Panc1 (cell line): ENCODE data around the gene ADGRV1. TPM values are rescaled to one million over a fixed set of nuclear protein-coding genes. Genes with fewer than 3 reads are reported as not detected.

Experiments
- ATAC-seq: fragments of 200-7000 bp; cut with Tn5 transposase; 2 replicates; pipeline ENCODE4 v1.9.1; 2020; ENCODE audit warnings: mild to moderate bottlenecking, moderate library complexity
- BruUV-seq: library from RNA; stranded (reverse); fragments of 400-500 nt; replicated peaks from 2 replicates; lab custom pipeline; 2021; lab: Mats Ljungman, UMichigan
- CTCF ChIA-PET: fragments of 300-600 bp; sonication (Branson Sonifier 250); formaldehyde crosslinking; loops from one replicate; lab custom pipeline; 2022; ENCODE audit warnings: antibody characterized with exemption; lab: Charles Lee
- POLR2A ChIA-PET: fragments of 300-600 bp; sonication (Branson Sonifier 250); formaldehyde crosslinking; loops from one replicate; lab custom pipeline; 2022; ENCODE audit warnings: antibody characterized with exemption; lab: Charles Lee
- DNase-seq: peaks from one replicate; pipeline ENCODE4 v3.0.0-alpha.2; 2010; ENCODE audit warnings: low read depth, low spot score
- H3K27ac ChIP-seq: 2 replicates; pipeline ENCODE4 v1.5.1; 2011; ENCODE audit warnings: mild to moderate bottlenecking, low read length, inconsistent platforms
- H3K27me3 ChIP-seq: fragments of 200-500 bp; sonication (Bioruptor generic); 2 replicates; pipeline ENCODE4 v1.6.0; 2014; ENCODE audit warnings: low read length, inconsistent platforms; ENCODE audit not compliant: control insufficient read depth, insufficient read depth
- H3K36me3 ChIP-seq: fragments of 200-500 bp; sonication (Bioruptor generic); 2 replicates; pipeline ENCODE4 v1.5.1; 2014; ENCODE audit warnings: inconsistent platforms, mild to moderate bottlenecking, low read length, moderate library complexity; ENCODE audit not compliant: control insufficient read depth, insufficient read depth
- H3K4me1 ChIP-seq: 2 replicates; pipeline ENCODE4 v1.5.1; 2011; ENCODE audit warnings: inconsistent platforms, mild to moderate bottlenecking, low read length, moderate library complexity; ENCODE audit not compliant: control insufficient read depth, insufficient read depth
- H3K4me3 ChIP-seq, 2 experiments: 2 replicates each; pipeline ENCODE4 v1.5.1; 2011 to 2012; ENCODE audit warnings: low read depth in 2 of 2, low read length in 2 of 2, mild to moderate bottlenecking in 2 of 2, inconsistent platforms in 1 of 2, moderate library complexity in 1 of 2
- H3K9me3 ChIP-seq: fragments of 200-500 bp; sonication (Bioruptor generic); 2 replicates; pipeline ENCODE4 v1.5.1; 2014; ENCODE audit warnings: low read depth, mild to moderate bottlenecking, inconsistent platforms, low read length, moderate library complexity; ENCODE audit not compliant: control insufficient read depth, insufficient read depth
- CTCF ChIP-seq: fragments of 450-650 bp; IDR thresholded peaks from 2 replicates; pipeline ENCODE4 v1.5.1; 2017; ENCODE audit warnings: mild to moderate bottlenecking
- POLR2AphosphoS5 ChIP-seq: IDR thresholded peaks from 2 replicates; pipeline ENCODE4 v1.6.1; 2012; ENCODE audit warnings: mild to moderate bottlenecking, low read depth, low read length, moderate library complexity
- REST ChIP-seq, 2 experiments: IDR thresholded peaks; 2 replicates each; pipeline ENCODE4 v1.6.1; 2011 to 2012; ENCODE audit warnings: low read depth in 2 of 2, control low read depth in 1 of 2, low read length in 1 of 2, mild to moderate bottlenecking in 1 of 2, moderate library complexity in 1 of 2; ENCODE audit not compliant: insufficient read depth in 1 of 2
- SIN3A ChIP-seq: IDR thresholded peaks from 2 replicates; pipeline ENCODE4 v1.6.1; 2012; ENCODE audit warnings: low read depth, mild to moderate bottlenecking, low read length, moderate library complexity, borderline replicate concordance; ENCODE audit not compliant: insufficient read depth
- TCF7L2 ChIP-seq: IDR thresholded peaks from 2 replicates; pipeline ENCODE4 v1.6.1; 2011; ENCODE audit warnings: mild to moderate bottlenecking, low read depth, low read length, inconsistent platforms
- in situ Hi-C: cut with HindIII; loops from 2 replicates; pipeline ENCODE4 v1.10.0; 2016; ENCODE audit warnings: low sequenced_read_pairs, low pct_unique_long_range_greater_than_20kb
- intact Hi-C: fragments of 100-400 bp; cut with micrococcal nuclease; formaldehyde crosslinking; loops from one replicate; pipeline ENCODE4 v1.10.0; 2022; ENCODE audit not compliant: unreplicated experiment
- total RNA-seq: library from RNA; stranded (reverse); gene quantifications from one replicate; pipeline ENCODE4 v1.2.1, GENCODE V29; 2021; ENCODE audit not compliant: unreplicated experiment

The ADGRV1 gene
- total RNA-seq, 1 experiment from 2014 or later, result 0.49 TPM

GRCh38 chr5:91146905-91147600, 588.5 kb downstream of the ADGRV1 start:
- ATAC-seq (no peak), DNase-seq (no peak)
- H3K4me1 ChIP-seq, result no peaks in the 10 kb centered on the region
- no peak overlapping the region for H3K27ac ChIP-seq
- no peak overlapping the region for H3K4me3 ChIP-seq
- CTCF ChIA-PET, result no interaction called here
- BruUV-seq, result no TSS peak
- H3K27me3 ChIP-seq, result no peaks in the 10 kb centered on the region
- TF ChIP-seq SIN3A (no peak), REST (IDR thresholded peaks at IDR 0.05; ENCODE audit: insufficient read depth in 1 of 2, low read depth in 2 of 2, low read length in 1 of 2) (no peak), POLR2AphosphoS5 (no peak)
- no peaks in the 10 kb centered on the region for H3K9me3 ChIP-seq
- intact Hi-C loops (no loop called here), in situ Hi-C loops (no loop called here)
- POLR2A ChIA-PET, result no interaction called here
- H3K36me3 ChIP-seq, result no peaks in the 10 kb centered on the region

GRCh38 chr5:91150234-91150633, 591.6 kb downstream of the ADGRV1 start:
- in situ Hi-C loops, result no loop called here
- no peak for DNase-seq
- ChIA-PET POLR2A (no interaction called here), CTCF (no interaction called here)
- TF ChIP-seq TCF7L2, result no peak
- no peak for TF ChIP-seq CTCF
- TF ChIP-seq POLR2AphosphoS5, result no peak
- TF ChIP-seq REST (IDR thresholded peaks at IDR 0.05; ENCODE audit: insufficient read depth in 1 of 2, low read depth in 2 of 2, low read length in 1 of 2), result no peak
- TF ChIP-seq SIN3A, result no peak
- intact Hi-C loops, result no loop called here
- H3K27me3 ChIP-seq, result no peaks in the 10 kb centered on the region
- ATAC-seq, result no peak
- BruUV-seq, result no TSS peak
- no peaks in the 10 kb centered on the region for H3K36me3 ChIP-seq
- no peaks in the 10 kb centered on the region for H3K4me1 ChIP-seq
- H3K9me3 ChIP-seq, result no peaks in the 10 kb centered on the region
- no peak overlapping the region for H3K4me3 ChIP-seq
- H3K27ac ChIP-seq, result no peak overlapping the region
